C1 segment of cervical spinal cord (tissue), 14 donors: Measurements from ENCODE around the gene NAA80.

Experiments
- DNase-seq, 14 donors: peaks; one replicate each; lab custom pipeline; 2025; lab: John Stamatoyannopoulos, UW

The NAA80 gene

DNA sequence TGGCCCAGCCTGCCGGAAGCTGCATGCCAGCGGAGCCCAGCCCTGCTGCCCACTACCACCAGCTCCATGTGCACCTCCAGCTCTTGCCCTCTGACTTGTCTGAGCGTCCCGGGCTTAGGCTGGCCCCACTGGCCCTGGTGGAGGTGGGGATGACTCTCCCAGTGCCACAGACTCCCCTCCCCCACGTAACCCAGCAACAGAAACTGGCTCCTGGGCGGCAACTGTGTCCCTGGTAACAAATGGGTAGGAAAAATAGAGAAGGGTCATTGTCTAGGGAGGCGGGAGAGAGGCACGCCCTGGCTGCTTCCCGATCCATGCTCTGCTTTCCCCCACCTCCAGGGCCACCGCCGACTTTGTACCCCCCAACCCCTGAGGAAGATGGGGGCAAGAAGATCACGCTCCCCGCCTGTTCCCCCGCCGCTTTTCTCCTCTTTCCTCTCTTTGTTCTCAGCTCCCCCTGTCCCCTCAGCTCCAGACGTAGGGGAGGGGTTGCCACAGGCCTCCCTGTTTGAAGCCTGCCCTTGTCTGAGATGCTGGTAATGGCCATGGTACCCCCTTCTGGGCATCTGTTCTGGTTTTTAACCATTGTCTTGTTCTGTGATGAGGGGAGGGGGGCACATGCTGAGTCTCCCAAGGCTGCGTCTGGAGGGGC lies 41.0 kb downstream of the NAA80 start:
- peak in 3 of 14 donors; percentile 25 to 62 (median 30) for DNase-seq

DNA sequence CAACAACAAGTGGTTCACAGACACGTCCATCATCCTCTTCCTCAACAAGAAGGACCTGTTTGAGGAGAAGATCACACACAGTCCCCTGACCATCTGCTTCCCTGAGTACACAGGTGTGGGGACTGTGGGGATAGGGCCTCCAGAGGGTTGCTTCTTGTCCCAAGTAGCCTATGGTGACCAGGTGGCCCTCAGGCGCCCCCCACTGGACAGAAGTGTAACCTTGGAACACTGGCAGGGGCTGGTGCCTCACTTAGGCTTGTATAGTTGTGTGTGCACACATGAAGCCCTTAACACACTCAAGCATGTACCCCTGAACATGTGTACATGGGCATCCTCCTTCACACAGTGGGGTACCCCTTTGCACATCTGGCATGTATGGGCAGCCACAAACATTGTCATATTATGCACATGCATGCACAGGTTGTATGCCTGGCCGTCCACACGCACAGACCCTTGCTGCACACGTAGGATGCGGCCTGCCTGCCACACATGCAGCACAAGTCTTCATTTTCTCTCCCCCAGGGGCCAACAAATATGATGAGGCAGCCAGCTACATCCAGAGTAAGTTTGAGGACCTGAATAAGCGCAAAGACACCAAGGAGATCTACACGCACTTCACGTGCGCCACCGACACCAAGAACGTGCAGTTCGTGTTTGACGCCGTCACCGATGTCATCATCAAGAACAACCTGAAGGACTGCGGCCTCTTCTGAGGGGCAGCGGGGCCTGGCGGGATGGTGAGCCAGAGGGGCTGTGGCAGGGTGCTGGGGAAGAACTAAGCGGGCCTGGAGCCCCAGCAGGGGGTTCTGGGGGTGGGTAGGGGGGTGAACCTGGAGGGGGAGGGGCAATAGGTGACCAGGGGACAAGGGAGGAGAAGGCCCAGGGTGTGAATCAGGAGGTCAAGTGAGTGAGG lies 42.0 kb downstream of the NAA80 start:
- DNase-seq: peak in 4 of 14 donors; percentile 20 to 40 (median 29)

DNA sequence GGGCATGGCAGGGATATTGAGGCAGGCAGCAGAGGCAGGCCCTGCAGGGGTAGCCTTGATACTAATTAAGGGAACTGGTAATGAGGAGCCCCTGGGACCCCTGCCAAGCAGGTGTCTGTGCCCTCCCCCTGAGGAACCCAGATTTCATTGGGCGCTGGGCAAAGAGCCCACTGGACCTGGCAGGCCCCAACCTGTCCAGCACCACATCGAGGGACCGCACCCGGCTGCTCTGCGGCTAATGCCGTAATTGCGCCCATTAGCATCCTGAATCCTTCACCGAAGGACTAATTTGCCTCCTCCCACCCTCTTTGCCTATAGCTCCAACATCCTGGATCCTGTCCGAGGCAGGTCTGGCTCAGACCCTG lies 44.0 kb downstream of the NAA80 start:
- DNase-seq: no peak

DNA sequence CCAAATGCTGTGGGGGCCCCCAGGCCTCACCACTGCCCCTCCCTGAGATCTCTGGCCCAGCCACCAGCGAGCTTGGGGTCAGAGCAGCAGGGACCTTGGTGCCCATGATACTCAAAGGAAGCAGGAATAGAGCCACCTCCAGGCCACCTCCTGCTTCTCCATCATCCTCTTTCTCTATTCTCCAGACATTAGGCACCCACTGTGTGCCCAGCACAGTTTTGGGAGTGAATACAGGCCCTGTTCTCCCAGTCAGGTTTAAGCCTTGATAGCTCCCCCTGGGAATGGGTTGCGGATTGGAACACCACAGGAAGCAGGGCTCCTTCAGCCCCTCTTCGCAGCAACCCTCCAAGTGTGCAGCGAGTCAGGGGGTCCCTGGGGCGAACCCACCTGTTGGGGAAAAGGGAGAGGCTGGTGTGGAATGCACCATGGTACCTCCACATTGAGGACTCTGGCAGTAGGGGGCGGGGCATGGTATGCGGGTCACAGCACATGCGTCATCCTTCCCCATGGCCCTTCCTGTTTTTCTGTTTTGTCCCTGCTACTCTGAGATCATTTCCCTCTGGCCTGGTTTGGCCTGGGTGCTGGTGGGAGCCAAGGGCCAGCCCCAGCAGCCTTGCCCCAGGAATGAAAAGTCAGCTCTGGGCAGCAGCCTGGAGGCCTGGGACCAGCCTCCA lies 44.5 kb downstream of the NAA80 start:
- peak in 3 of 14 donors; percentile 15 to 29 (median 26) for DNase-seq

DNA sequence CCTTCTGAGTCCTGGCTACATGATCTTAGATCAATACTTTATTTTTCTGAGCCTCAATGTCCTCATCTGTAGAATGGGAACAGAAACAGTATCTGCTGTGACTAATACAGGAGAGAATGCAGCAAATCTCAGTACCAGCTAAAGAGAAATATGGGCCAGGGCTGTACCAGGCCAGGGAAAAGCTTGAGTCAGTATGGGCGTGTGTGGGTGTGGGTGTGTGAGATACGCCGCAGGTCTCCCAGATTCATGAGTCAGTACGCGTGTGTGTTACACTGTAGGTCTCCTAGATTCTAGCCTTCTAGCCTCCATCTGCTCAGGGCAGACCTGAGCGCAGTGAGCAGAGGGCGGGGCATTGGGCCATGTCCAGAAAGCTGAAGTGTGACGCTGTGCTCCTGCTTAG lies 48.0 kb downstream of the NAA80 start:
- DNase-seq: no peak

DNA sequence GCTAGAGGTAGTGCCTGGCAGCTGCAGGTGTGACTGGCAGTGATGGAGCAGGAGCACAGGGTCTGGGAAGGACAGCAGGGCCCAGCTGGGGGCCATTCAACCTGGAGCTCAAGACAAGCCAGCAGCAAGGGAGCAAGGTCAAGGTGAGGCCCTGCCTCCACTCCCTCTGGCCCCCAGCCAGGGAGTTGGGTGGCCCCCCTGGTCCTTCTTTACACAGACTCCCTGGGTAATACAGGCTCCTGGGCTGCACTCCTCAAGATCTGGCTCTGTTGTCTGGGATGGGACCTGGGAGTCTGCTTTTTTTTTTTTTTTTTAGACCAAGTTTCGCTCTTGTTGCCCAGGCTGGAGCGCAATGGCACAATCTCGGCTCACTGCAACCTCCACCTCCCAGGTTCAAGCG lies 48.7 kb downstream of the NAA80 start:
- no peak for DNase-seq

DNA sequence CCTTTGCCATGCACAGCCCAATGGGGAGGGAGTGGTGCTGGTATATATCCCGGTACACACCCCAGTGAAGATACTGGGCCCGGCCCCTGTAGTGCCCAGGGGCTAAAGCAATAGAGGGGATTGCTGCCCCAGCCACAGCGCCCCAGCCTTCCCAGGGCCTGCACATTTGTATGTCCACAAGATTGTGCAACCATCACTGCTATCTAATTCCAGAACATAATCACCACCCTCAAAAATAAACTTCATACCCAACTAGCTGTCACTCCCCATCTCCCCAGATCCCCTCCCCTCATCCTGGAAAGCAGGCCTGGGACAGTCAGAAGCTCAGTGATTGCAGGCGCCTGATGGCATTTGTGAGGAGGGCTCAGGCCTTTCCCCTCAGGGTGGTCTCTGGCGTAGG lies 49.7 kb downstream of the NAA80 start:
- no peak for DNase-seq

DNA sequence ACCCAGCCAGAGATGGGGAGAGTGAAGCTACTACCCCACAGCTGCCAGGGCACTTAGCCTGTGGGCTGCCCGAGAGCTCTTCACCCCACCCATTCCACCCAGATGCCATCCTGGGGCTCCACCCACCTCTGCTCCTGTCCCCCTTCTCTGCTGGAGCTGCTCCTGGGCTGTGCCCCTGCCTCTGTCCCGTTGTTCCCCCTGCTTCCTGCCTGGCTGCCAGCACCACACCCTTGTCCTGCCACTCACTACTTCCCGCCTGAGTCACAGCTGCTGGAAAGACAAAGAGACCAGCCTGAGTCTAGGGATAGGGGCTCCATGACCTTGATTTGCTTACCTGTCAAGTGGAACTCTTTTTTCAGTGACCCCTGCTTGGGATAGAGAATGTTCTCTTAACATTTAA lies 50.8 kb downstream of the NAA80 start:
- DNase-seq: no peak

DNA sequence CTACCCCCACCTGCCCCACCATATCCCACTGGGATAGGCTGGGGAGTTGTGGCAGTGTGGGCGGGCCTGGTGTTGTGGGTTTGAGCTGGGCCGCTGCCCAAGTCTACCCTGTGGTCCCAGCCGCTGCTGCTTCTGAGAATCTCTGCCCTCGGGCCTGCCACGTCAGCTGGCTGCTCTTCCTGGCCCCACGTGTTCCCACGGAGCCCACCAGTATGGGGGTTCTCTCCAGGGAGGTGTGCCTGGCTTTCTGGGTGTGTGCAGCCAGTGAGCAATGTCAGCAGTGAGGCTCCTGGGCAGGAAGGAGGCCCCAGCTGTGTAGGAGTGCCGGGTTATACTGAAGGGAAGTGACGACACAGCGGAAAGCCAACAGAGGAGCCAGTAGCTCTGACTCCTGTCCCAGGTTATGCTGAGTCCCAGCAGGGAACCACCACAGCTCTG lies 52.7 kb downstream of the NAA80 start:
- no peak for DNase-seq
